Mammary epithelial cell (primary cell): ENCODE measurements around the gene CXADR.

Source experiments
- EZH2 ChIP-seq: IDR thresholded peaks from 2 replicates; pipeline ENCODE4 v1.6.1; 2012; ENCODE audit warnings: low read length, inconsistent platforms, borderline replicate concordance
- TF ChIP-seq, protein P1 (sequence below), 2 donors: IDR thresholded peaks in 1 of 2; conservative IDR thresholded peaks in 1 of 2; 2 replicates each; pipeline ENCODE4 v1.5.1; 2011 to 2012; ENCODE audit warnings: inconsistent platforms in 2 of 2, low read length in 2 of 2, mild to moderate bottlenecking in 2 of 2, control low read depth in 1 of 2, low read depth in 1 of 2; ENCODE audit not compliant: insufficient read depth in 1 of 2; ENCODE audit errors: extremely low read depth in 1 of 2

GRCh38 chr21:17539323-17539722, 26.5 kb downstream of the CXADR start:
- TF ChIP-seq, protein P1, sequence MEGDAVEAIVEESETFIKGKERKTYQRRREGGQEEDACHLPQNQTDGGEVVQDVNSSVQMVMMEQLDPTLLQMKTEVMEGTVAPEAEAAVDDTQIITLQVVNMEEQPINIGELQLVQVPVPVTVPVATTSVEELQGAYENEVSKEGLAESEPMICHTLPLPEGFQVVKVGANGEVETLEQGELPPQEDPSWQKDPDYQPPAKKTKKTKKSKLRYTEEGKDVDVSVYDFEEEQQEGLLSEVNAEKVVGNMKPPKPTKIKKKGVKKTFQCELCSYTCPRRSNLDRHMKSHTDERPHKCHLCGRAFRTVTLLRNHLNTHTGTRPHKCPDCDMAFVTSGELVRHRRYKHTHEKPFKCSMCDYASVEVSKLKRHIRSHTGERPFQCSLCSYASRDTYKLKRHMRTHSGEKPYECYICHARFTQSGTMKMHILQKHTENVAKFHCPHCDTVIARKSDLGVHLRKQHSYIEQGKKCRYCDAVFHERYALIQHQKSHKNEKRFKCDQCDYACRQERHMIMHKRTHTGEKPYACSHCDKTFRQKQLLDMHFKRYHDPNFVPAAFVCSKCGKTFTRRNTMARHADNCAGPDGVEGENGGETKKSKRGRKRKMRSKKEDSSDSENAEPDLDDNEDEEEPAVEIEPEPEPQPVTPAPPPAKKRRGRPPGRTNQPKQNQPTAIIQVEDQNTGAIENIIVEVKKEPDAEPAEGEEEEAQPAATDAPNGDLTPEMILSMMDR (conservative IDR thresholded peaks at IDR 0.05 in 1 of 2, IDR thresholded peaks at IDR 0.05 in 1 of 2; ENCODE audit: extremely low read depth in 1 of 2, insufficient read depth in 1 of 2, low read depth in 1 of 2, low read length in 2 of 2) = no peak
- no peak for TF ChIP-seq EZH2
